GM23338 (cell line): Measurements from ENCODE around the gene TXNRD3. TPM values are rescaled to one million over a fixed set of nuclear protein-coding genes. Genes with fewer than 3 reads are reported as not detected.

Experiments used
- ATAC-seq: fragments of 200-7000 bp; cut with Tn5 transposase; 3 replicates; pipeline ENCODE4 v1.9.1; 2020
- DNase-seq: peaks from one replicate; pipeline ENCODE4 v3.0.0-alpha.2; 2015; ENCODE audit warnings: low spot score
- H2AFZ ChIP-seq: fragments of 200-600 bp; sonication (generic); 2 replicates; pipeline ENCODE4 v1.8.0; 2016; ENCODE audit warnings: antibody characterized with exemption, mild to moderate bottlenecking, moderate library complexity
- H3F3A ChIP-seq: fragments of 200-600 bp; sonication (generic); replicated peaks from 2 replicates; pipeline ENCODE4 v1.8.0; 2017; ENCODE audit warnings: antibody characterized with exemption, mixed run types, low read depth
- H3K27ac ChIP-seq: fragments of 200-600 bp; sonication (generic); 2 replicates; pipeline ENCODE4 v1.6.1; 2016; ENCODE audit warnings: low read depth
- H3K27me3 ChIP-seq: fragments of 200-600 bp; sonication (generic); 2 replicates; pipeline ENCODE4 v1.8.0; 2016; ENCODE audit warnings: mild to moderate bottlenecking, mixed run types, moderate library complexity; ENCODE audit not compliant: insufficient read depth
- H3K36me3 ChIP-seq: fragments of 200-600 bp; sonication (generic); 2 replicates; pipeline ENCODE4 v1.8.0; 2016; ENCODE audit warnings: mild to moderate bottlenecking; ENCODE audit not compliant: insufficient read depth
- H3K4me1 ChIP-seq: fragments of 200-600 bp; sonication (generic); 2 replicates; pipeline ENCODE4 v1.8.0; 2016; ENCODE audit warnings: mild to moderate bottlenecking, moderate library complexity; ENCODE audit not compliant: insufficient read depth
- H3K4me2 ChIP-seq: fragments of 200-600 bp; sonication (generic); 2 replicates; pipeline ENCODE4 v1.7.1; 2017; ENCODE audit warnings: mixed run types
- H3K4me3 ChIP-seq: fragments of 200-600 bp; sonication (generic); 2 replicates; pipeline ENCODE4 v1.6.1; 2016; ENCODE audit warnings: mixed run types
- H3K79me2 ChIP-seq: fragments of 200-600 bp; sonication (generic); replicated peaks from 2 replicates; pipeline ENCODE4 v1.8.0; 2017; ENCODE audit warnings: mild to moderate bottlenecking; ENCODE audit not compliant: insufficient read depth
- H3K9me2 ChIP-seq: fragments of 200-600 bp; sonication (generic); 2 replicates; pipeline ENCODE4 v1.8.0; 2017; ENCODE audit not compliant: insufficient read depth
- H4K20me1 ChIP-seq: fragments of 200-600 bp; sonication (generic); replicated peaks from 2 replicates; pipeline ENCODE4 v1.8.0; 2017; ENCODE audit warnings: mild to moderate bottlenecking; ENCODE audit not compliant: insufficient read depth
- H3K27ac Mint-ChIP-seq: 2 replicates; pipeline ENCODE4 v1.8.0; 2020; ENCODE audit warnings: inconsistent platforms, mild to moderate bottlenecking, moderate library complexity, mixed read lengths
- H3K27me3 Mint-ChIP-seq: 3 replicates; pipeline ENCODE4 v1.8.0; 2022; ENCODE audit warnings: low read depth, mild to moderate bottlenecking, moderate library complexity, mixed read lengths, inconsistent platforms; ENCODE audit not compliant: insufficient read depth, poor library complexity
- H3K36me3 Mint-ChIP-seq: 3 replicates; pipeline ENCODE4 v1.8.0; 2021; ENCODE audit warnings: low read depth, mild to moderate bottlenecking, inconsistent platforms, moderate library complexity, mixed read lengths
- H3K4me1 Mint-ChIP-seq: 3 replicates; pipeline ENCODE4 v1.8.0; 2020; ENCODE audit warnings: mild to moderate bottlenecking, inconsistent platforms, mixed read lengths
- H3K4me3 Mint-ChIP-seq: 3 replicates; pipeline ENCODE4 v1.8.0; 2021; ENCODE audit warnings: moderate library complexity, mild to moderate bottlenecking, inconsistent platforms, mixed read lengths
- H3K9me3 Mint-ChIP-seq: 3 replicates; pipeline ENCODE4 v1.8.0; 2020; ENCODE audit warnings: moderate library complexity, mild to moderate bottlenecking, inconsistent platforms, mixed read lengths
- CREB1 ChIP-seq: fragments of 250-450 bp; sonication (Bioruptor Pico); IDR thresholded peaks from 2 replicates; pipeline ENCODE4 v1.5.0; 2020; ENCODE audit warnings: low read depth, mild to moderate bottlenecking, moderate library complexity
- CTCF ChIP-seq, 2 experiments: fragments of 200-600 bp in 1 of 2; sonication (generic) in 1 of 2; conservative IDR thresholded peaks; 2 replicates each; pipeline versions ENCODE4 v1.5.1 to v1.6.1; 2016 to 2017; ENCODE audit warnings: antibody characterized with exemption in 2 of 2, low read depth in 2 of 2, mild to moderate bottlenecking in 2 of 2, moderate library complexity in 1 of 2
- EZH2phosphoT487 ChIP-seq: fragments of 200-600 bp; sonication (generic); IDR thresholded peaks from one replicate; pipeline ENCODE4 v1.8.1; 2018; ENCODE audit warnings: antibody characterized with exemption; ENCODE audit not compliant: unreplicated experiment
- JUNB ChIP-seq: IDR thresholded peaks from one replicate; pipeline ENCODE4 v1.6.1; 2016; ENCODE audit warnings: antibody characterized with exemption; ENCODE audit not compliant: unreplicated experiment
- POLR2AphosphoS5 ChIP-seq: IDR thresholded peaks from 2 replicates; pipeline ENCODE4 v1.6.1; 2016; ENCODE audit warnings: antibody characterized with exemption, low read depth
- REST ChIP-seq: IDR thresholded peaks from one replicate; pipeline ENCODE4 v1.6.1; 2018; ENCODE audit warnings: antibody characterized with exemption; ENCODE audit not compliant: unreplicated experiment
- STAT1 ChIP-seq: IDR thresholded peaks from one replicate; pipeline ENCODE4 v1.6.1; 2016; ENCODE audit warnings: antibody characterized with exemption; ENCODE audit not compliant: unreplicated experiment
- ZNF114 ChIP-seq: fragments of 250-450 bp; sonication (Bioruptor Pico); IDR thresholded peaks from 2 replicates; pipeline ENCODE4 v1.5.0; 2020; ENCODE audit warnings: mild to moderate bottlenecking, moderate library complexity
- ZNF331 ChIP-seq: fragments of 250-450 bp; sonication (Bioruptor Pico); IDR thresholded peaks from 2 replicates; pipeline ENCODE4 v1.5.0; 2020; ENCODE audit warnings: low read depth, mild to moderate bottlenecking, moderate library complexity
- polyA plus RNA-seq: library from polyadenylated mRNA; unstranded; fragments of >200 nt; fragmentation: Nextera tagmentation; extraction: Ambion mirVana; gene quantifications from 2 replicates; pipeline ENCODE4 v1.2.1, GENCODE V29; 2016
- total RNA-seq: library from RNA; depleted of rRNA; stranded (reverse); fragments of >200 nt; shearing (Covaris generic); gene quantifications from 2 replicates; pipeline ENCODE4 v1.2.3, GENCODE V29; 2014

TXNRD3 gene
- total and polyA plus RNA-seq, 2 experiments from 2014 or later: 3.0 to 4.1 TPM

- no peak for TF ChIP-seq EZH2phosphoT487
- TF ChIP-seq CTCF (conservative IDR thresholded peaks at IDR 0.05; ENCODE audit: low read depth in 2 of 2): no peak
- no peak for TF ChIP-seq ZNF114 (CRISPR knock-in tag)
These were observed 86.1 kb downstream of the TXNRD3 start (continued) for GRCh38 chr3:126568776-126569342.

- Histone ChIP-seq H2AFZ (no peak overlapping the region), H3K36me3 (no peaks in the 10 kb centered on the region), H4K20me1 (no peaks in the 10 kb centered on the region), H3K4me3 (no peak overlapping the region), H3K79me2 (no peaks in the 10 kb centered on the region), H3K4me1 (no peaks in the 10 kb centered on the region), H3K27me3 (no peaks in the 10 kb centered on the region), H3F3A (no peaks in the 10 kb centered on the region), H3K27ac (no peak overlapping the region), H3K4me2 (no peak overlapping the region), H3K9me2 (no peaks in the 10 kb centered on the region)
- peaks cover 6% of the 10 kb centered on the region; the same call in 1 of the 3 replicates for H3K4me1 Mint-ChIP-seq
- DNase-seq (peak; percentile 32), ATAC-seq (peak; percentile 90)
- TF ChIP-seq CTCF (conservative IDR thresholded peaks at IDR 0.05; ENCODE audit: low read depth in 2 of 2) (peak in 1 of 2 experiments; percentile 43; a peak in 2 of 4 replicates), POLR2AphosphoS5 (no peak), JUNB (no peak)
- H3K36me3 Mint-ChIP-seq: no peaks in the 10 kb centered on the region
- peaks cover 5% of the 10 kb centered on the region for H3K27me3 Mint-ChIP-seq
- H3K27ac Mint-ChIP-seq: no peak overlapping the region
- no peak overlapping the region for H3K4me3 Mint-ChIP-seq
- H3K9me3 Mint-ChIP-seq: no peaks in the 10 kb centered on the region
These were observed 87.1 kb downstream of the TXNRD3 start for GRCh38 chr3:126567696-126568438.

GRCh38 chr3:126562737-126563276, 92.1 kb downstream of the TXNRD3 start:
- ATAC-seq (no peak), DNase-seq (no peak)
- no peaks in the 10 kb centered on the region for H4K20me1 ChIP-seq
- no peaks in the 10 kb centered on the region for H3K27me3 Mint-ChIP-seq
- H3K4me3 Mint-ChIP-seq: no peak overlapping the region
- H3K9me2 ChIP-seq: no peaks in the 10 kb centered on the region
- H3K4me3 ChIP-seq: no peak overlapping the region
- H3K9me3 Mint-ChIP-seq: no peaks in the 10 kb centered on the region
- H2AFZ ChIP-seq: no peak overlapping the region
- H3F3A ChIP-seq: no peaks in the 10 kb centered on the region
- no peaks in the 10 kb centered on the region for H3K79me2 ChIP-seq
- no peaks in the 10 kb centered on the region for H3K36me3 Mint-ChIP-seq
- H3K27ac Mint-ChIP-seq: no peak overlapping the region
- no peaks in the 10 kb centered on the region for H3K27me3 ChIP-seq
- no peaks in the 10 kb centered on the region for H3K36me3 ChIP-seq
- H3K27ac ChIP-seq: no peak overlapping the region
- H3K4me1 Mint-ChIP-seq: no peaks in the 10 kb centered on the region
- H3K4me1 ChIP-seq: no peaks in the 10 kb centered on the region
- H3K4me2 ChIP-seq: no peak overlapping the region
- TF ChIP-seq POLR2AphosphoS5 (no peak), REST (no peak), ZNF331 (CRISPR knock-in tag) (no peak), JUNB (no peak), CREB1 (CRISPR knock-in tag) (no peak), STAT1 (no peak)
